Suprapubic skin (tissue), 3 donors: ENCODE results near the gene OSER1.

ENCODE experiments used
- CTCF ChIP-seq, 2 donors: fragments of 200-600 bp in 1 of 2; fragments of 450-650 bp in 1 of 2; sonication (generic) in 1 of 2; IDR thresholded peaks; one replicate each; pipeline ENCODE4 v1.5.1; 2016 to 2019; ENCODE audit warnings: antibody characterized with exemption in 2 of 2, mild to moderate bottlenecking in 1 of 2, moderate library complexity in 1 of 2
- EP300 ChIP-seq: sonication (generic); formaldehyde crosslinking; IDR thresholded peaks from one replicate; pipeline ENCODE4 v1.6.1; 2017; ENCODE audit warnings: antibody characterized with exemption
- POLR2A ChIP-seq, 2 donors: fragments of 450-650 bp; IDR thresholded peaks; one replicate each; pipeline ENCODE4 v1.6.1; 2017; ENCODE audit warnings: antibody characterized with exemption in 2 of 2, mild to moderate bottlenecking in 2 of 2, moderate library complexity in 2 of 2

- TF ChIP-seq POLR2A (IDR thresholded peaks at IDR 0.05), result no peak
- no peak for TF ChIP-seq CTCF (IDR thresholded peaks at IDR 0.05)
- no peak for TF ChIP-seq EP300
Measured at GRCh38 chr20:44196271-44196670, 14.3 kb downstream of the OSER1 start.
